Stomach (tissue), 9 donors: ENCODE data around the gene ZFHX3. TPM values are rescaled to one million over a fixed set of nuclear protein-coding genes. Genes with fewer than 3 reads are reported as not detected.
A peak's percentile ranks its signal among the peaks of the same experiment; 100 is the strongest.

Source experiments
- DNase-seq, 2 donors: peaks; one replicate each; pipeline versions ENCODE4 v3.0.0 to v3.0.0-alpha.2; 2013 to 2019
- H3K27ac ChIP-seq, 5 donors: fragments of 200-600 bp in 4 of 5; sonication (generic) in 4 of 5; one replicate each; pipeline ENCODE4 v1.5.1; 2013 to 2019; ENCODE audit warnings: mild to moderate bottlenecking in 1 of 5, moderate library complexity in 1 of 5
- H3K27me3 ChIP-seq, 3 donors: fragments of 200-600 bp; sonication (generic); one replicate each; pipeline ENCODE4 v1.5.1; 2017 to 2019; ENCODE audit warnings: mixed run types in 1 of 3
- H3K36me3 ChIP-seq, 4 donors: fragments of 200-600 bp; sonication (generic); 1 replicate in 3 of 4; 2 replicates in 1 of 4; pipeline ENCODE4 v1.5.1; 2016 to 2019
- H3K4me1 ChIP-seq, 4 donors: fragments of 200-600 bp; sonication (generic); one replicate each; pipeline ENCODE4 v1.5.1; 2016 to 2019
- H3K4me3 ChIP-seq, 4 donors: fragments of 200-600 bp; sonication (generic) in 3 of 4; one replicate each; pipeline ENCODE4 v1.5.1; 2016 to 2019; ENCODE audit warnings: mild to moderate bottlenecking in 1 of 4
- H3K9me3 ChIP-seq, 4 donors: fragments of 200-600 bp; sonication (generic); one replicate each; pipeline ENCODE4 v1.5.1; 2016 to 2019
- CTCF ChIP-seq, 7 experiments: fragments of 450-650 bp in 4 of 7; fragments of 200-600 bp in 3 of 7; sonication (generic) in 3 of 7; IDR thresholded peaks; one replicate each; pipeline ENCODE4 v1.5.1; 2016 to 2019; ENCODE audit warnings: antibody characterized with exemption in 7 of 7, control low read depth in 2 of 7, mild to moderate bottlenecking in 1 of 7
- EP300 ChIP-seq: sonication (generic); formaldehyde crosslinking; IDR thresholded peaks from one replicate; pipeline ENCODE4 v1.6.1; 2017; ENCODE audit warnings: antibody characterized with exemption
- POLR2A ChIP-seq, 4 donors: fragments of 450-650 bp; IDR thresholded peaks; one replicate each; pipeline ENCODE4 v1.6.1; 2016; ENCODE audit warnings: antibody characterized with exemption in 4 of 4, control low read depth in 2 of 4, mild to moderate bottlenecking in 1 of 4, moderate library complexity in 1 of 4
- POLR2AphosphoS5 ChIP-seq, 3 donors: sonication (generic); formaldehyde crosslinking; IDR thresholded peaks; one replicate each; pipeline ENCODE4 v1.6.1; 2016; ENCODE audit warnings: antibody characterized with exemption in 3 of 3
- WGBS, 5 donors: extraction: QIAGEN DNeasy Blood & Tissue Kit in 3 of 5; methylation state at CpG; one replicate each; pipeline versions ENCODE4 v1.1.5 to v1.1.7; 2013 to 2018; 5-methylcytosine and 5-hydroxymethylcytosine counted together
- intact Hi-C: fragments of 100-400 bp; cut with DNase I; formaldehyde crosslinking; loops from one replicate; pipeline ENCODE4 v1.15.1; 2023; ENCODE audit warnings: low total_unique reads
- polyA plus RNA-seq, 3 donors: library from polyadenylated mRNA; stranded (reverse); fragments of 200-250 nt; gene quantifications; one replicate each; pipeline ENCODE4 v1.2.3, GENCODE V29; 2013
- total RNA-seq, 5 donors: library from RNA; depleted of rRNA; stranded (reverse); fragments of >200 nt; gene quantifications; one replicate each; pipeline versions ENCODE4 v1.1.0 to v1.2.3, GENCODE V29; 2014 to 2016
- donor health status: healthy with polysubstance abuse.
- donor health status: Bipolar disorder and iron deficiency.
- donor health status: healthy.

Gene ZFHX3
- total and polyA plus RNA-seq, 8 donors, result 1.1 to 27.5 (median 11.8) TPM

- Histone ChIP-seq H3K36me3 (no peaks in the 10 kb centered on the region), H3K27me3 (peaks cover 0 to 18% (median 0%) of the 10 kb centered on the region in 3 donors), H3K4me3 (no peak overlapping the region), H3K4me1 (peaks cover 43 to 92% (median 71%) of the 10 kb centered on the region in 4 donors), H3K9me3 (no peaks in the 10 kb centered on the region), H3K27ac (peak overlapping the region in 4 of 5 donors; percentile 91 to 98 (median 94))
- 78 to 92% (median 89%) methylated on average over 9 of the region's 9 CpGs for WGBS, 5 donors
- DNase-seq, result no peak
- intact Hi-C loops, result no loop called here
- TF ChIP-seq POLR2A (IDR thresholded peaks at IDR 0.05) (no peak), POLR2AphosphoS5 (IDR thresholded peaks at IDR 0.05) (no peak), CTCF (IDR thresholded peaks at IDR 0.05) (no peak), EP300 (no peak)
Measured at GRCh38 chr16:73051961-73052360, 4.0 kb upstream of the ZFHX3 start.

- H3K4me3 ChIP-seq, result no peak overlapping the region
- 51 to 69% (median 60%) methylated on average over 5 of the region's 5 CpGs for WGBS, 5 donors
- H3K4me1 ChIP-seq, result peaks cover 44 to 92% (median 71%) of the 10 kb centered on the region in 4 donors
- H3K27me3 ChIP-seq, result peaks cover 0 to 18% (median 0%) of the 10 kb centered on the region in 3 donors
- DNase-seq, result no peak
- TF ChIP-seq POLR2A (IDR thresholded peaks at IDR 0.05), result no peak
- TF ChIP-seq EP300, result no peak
- no peak for TF ChIP-seq POLR2AphosphoS5 (IDR thresholded peaks at IDR 0.05)
- no peak for TF ChIP-seq CTCF (IDR thresholded peaks at IDR 0.05)
- intact Hi-C loops, result no loop called here
- H3K27ac ChIP-seq, result peak overlapping the region; percentile 18 to 98 (median 93)
- no peaks in the 10 kb centered on the region for H3K9me3 ChIP-seq
- no peaks in the 10 kb centered on the region for H3K36me3 ChIP-seq
Measured at GRCh38 chr16:73051226-73051625, 3.3 kb upstream of the ZFHX3 start.

GRCh38 chr16:73050201-73051099 is 2.5 kb upstream of the ZFHX3 start:
- peak in 1 of 2 donors; percentile 56 for DNase-seq
- H3K9me3 ChIP-seq, result no peaks in the 10 kb centered on the region
- intact Hi-C loops, result no loop called here
- H3K4me3 ChIP-seq, result no peak overlapping the region
- peaks cover 0 to 18% (median 0%) of the 10 kb centered on the region in 3 donors for H3K27me3 ChIP-seq
- H3K4me1 ChIP-seq, result peaks cover 41 to 92% (median 71%) of the 10 kb centered on the region in 4 donors
- TF ChIP-seq CTCF (IDR thresholded peaks at IDR 0.05) (no peak), EP300 (no peak), POLR2A (IDR thresholded peaks at IDR 0.05) (no peak), POLR2AphosphoS5 (IDR thresholded peaks at IDR 0.05) (no peak)
- H3K27ac ChIP-seq, result peak overlapping the region; percentile 35 to 98 (median 93)
- no peaks in the 10 kb centered on the region for H3K36me3 ChIP-seq
- 54 to 72% (median 58%) methylated on average over 11 of the region's 11 CpGs for WGBS, 5 donors

- TF ChIP-seq EP300 (no peak), POLR2AphosphoS5 (IDR thresholded peaks at IDR 0.05) (no peak), POLR2A (IDR thresholded peaks at IDR 0.05) (no peak), CTCF (IDR thresholded peaks at IDR 0.05) (no peak)
- H3K4me1 ChIP-seq, result peaks cover 34 to 92% (median 66%) of the 10 kb centered on the region in 4 donors
- DNase-seq, result no peak
- 65 to 89% (median 85%) methylated on average over 4 of the region's 4 CpGs for WGBS, 5 donors
- no peaks in the 10 kb centered on the region for H3K9me3 ChIP-seq
- H3K27ac ChIP-seq, result peak overlapping the region; percentile 33 to 98 (median 93)
- H3K27me3 ChIP-seq, result peaks cover 0 to 18% (median 0%) of the 10 kb centered on the region in 3 donors
- H3K4me3 ChIP-seq, result no peak overlapping the region
- intact Hi-C loops, result loop anchor here (10.0 kb wide), 1 partner anchor 205 kb away; no protein-coding TSS in a partner anchor
- H3K36me3 ChIP-seq, result no peaks in the 10 kb centered on the region
Measured at GRCh38 chr16:73049511-73049910, 1.6 kb upstream of the ZFHX3 start.
